AG08395 (cell line): ENCODE data around the gene AP3M1.
"Not testable (repeated sequence)": the region's sequence is repeated elsewhere in the genome, so short reads cannot be mapped to it uniquely, and the experiment has no call there.

Source experiments
- DNase-seq: peaks from one replicate; pipeline ENCODE4 v3.0.0; 2012; ENCODE audit warnings: mixed read lengths, low spot score

Gene AP3M1

DNA sequence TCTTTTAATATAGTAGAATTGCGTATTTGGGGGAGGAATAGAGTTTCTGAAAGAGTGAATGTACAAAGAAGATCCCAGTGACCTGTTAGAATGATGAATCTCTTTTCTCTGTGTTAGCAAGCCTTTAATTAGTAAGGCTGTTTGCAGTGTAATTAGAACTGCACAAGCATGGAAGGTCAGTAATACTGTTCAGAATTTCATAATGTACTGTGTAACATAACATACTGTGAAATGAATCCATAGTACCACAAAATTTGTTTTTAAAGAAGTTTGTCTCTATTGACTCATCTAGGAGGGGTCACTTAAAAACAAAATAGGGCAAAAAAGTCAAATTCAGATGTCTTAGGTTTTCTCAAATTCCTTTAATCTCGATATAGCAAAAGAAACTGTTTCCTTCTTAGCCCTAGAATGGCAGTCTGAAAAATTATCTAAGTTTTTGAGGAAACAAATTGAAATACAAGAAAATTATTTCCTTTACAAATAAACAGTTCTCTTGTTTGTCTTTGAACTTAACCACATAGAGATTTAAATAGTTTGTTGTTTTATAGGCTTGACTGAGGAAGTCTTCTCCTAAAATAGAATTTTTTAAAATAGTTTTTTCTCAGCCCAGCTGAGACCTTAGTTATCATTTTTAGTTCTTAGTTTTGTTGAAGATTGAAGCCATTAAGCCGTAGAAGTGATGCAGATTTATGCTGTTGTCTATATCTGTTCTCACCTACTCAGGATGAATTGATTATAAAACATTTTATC, 12.9 kb upstream of the AP3M1 start:
- DNase-seq, result no peak

DNA sequence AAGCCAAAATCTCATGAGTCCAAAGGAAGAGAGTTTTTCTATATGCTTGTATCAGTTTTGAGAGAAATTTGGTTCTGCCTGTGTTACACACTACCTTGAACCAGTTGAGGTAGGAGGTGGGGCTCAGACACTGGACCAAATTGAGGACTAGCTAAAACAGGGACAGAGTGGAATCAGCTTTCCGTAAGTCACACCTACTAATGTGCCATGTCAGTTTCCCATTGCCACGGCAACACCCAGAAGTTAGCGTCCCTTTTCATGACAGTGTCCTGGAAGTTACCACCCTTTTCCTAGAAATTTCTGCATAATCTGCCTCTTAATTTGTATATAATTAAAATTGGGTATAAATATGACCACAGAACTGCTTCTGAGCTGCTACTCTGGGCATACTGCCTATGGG, 9.4 kb upstream of the AP3M1 start:
- no peak for DNase-seq

DNA sequence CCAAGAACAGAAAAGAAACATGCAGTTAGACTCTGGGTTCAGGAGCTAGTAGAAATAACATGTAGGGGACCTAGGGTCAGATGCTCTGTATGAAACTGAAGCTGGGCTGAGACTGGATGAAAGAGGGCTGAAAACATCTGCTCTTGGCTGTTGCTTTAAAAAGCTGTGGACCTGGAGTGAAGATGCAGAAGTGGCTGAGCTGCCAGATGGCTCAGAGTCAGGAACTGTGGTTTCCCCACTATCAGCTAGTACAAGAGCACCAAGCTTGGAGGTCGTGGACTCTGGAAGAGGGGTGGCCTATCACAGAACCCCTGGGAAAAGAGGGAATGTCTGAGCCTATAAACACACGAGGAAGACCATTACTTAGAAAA, 6.3 kb upstream of the AP3M1 start:
- DNase-seq, result no peak

DNA sequence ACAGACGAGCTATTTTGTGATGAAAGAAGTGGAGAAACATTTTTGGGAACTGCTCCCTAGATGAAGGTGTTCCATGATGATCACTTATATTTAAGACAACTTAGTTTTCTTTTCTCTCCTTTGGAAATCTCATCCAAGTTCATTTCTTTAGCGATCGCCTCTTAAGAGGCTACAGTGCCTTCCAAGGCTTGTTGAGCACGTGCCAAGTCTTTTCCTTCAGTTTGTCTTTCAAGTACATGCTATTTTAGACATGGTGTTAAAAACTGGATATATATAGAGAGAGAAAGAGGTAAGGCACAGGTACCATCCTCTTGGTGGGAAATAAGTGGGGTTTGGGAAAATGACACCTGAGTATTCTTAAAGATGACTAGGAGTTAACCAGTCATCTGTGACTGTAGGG, 3.0 kb upstream of the AP3M1 start:
- DNase-seq, result no peak

DNA sequence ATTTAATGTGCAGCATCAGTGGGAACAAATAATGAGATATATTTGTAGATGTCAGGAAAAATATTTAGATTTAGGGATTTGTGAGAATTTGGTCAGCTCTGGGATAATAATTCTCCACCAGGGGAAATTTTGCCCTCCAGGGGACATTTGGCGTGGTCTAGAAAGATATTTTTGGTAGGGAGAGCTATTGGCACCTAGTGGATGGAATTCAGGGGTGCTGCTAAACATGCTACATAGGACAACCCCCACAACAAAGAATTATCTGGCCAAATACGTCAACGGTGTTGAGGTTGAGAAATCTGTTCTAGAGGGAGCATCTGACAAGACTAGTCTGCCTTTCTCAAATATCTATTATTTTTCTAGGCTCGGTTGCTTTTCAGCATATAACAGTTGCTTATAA, 2.5 kb upstream of the AP3M1 start:
- DNase-seq, result no peak

DNA sequence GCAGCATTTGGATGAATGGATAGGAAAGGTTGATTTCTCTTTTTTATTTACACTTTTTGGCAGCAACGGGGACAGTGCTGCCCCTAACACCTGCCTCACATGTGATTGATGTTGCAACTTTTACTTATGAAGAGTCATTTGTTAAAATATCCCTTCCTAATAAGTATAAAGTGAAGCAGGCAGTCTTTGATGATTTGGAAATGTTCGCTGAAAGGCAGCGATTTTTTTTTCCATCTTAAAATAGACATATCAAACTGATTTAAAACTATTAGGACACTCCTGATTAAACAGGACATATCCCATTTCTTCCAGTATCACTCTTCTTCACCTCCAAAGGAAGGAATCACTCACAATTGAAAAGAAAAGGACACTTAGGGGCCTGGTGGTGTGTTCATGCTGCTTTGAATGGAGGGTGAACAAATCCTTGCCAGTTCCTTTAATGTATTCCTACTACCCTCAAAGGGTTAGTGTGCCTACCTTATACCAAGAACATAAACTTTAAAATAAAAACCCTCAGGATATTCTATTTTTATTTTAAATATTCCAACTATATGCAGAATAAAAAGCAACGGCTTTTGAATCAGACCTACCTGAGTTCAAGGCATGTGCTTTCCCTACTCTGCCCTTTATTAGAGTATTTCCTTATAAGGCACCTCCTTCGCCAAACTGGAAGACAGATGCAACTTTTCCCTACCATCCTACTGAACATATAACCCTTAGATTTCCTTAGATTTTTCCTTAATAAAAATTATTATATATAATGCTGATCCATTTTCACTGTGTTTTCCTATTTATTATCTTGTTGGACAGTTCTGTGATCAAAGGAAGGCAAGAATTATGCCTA, 1.5 kb upstream of the AP3M1 start:
- DNase-seq, result no peak

DNA sequence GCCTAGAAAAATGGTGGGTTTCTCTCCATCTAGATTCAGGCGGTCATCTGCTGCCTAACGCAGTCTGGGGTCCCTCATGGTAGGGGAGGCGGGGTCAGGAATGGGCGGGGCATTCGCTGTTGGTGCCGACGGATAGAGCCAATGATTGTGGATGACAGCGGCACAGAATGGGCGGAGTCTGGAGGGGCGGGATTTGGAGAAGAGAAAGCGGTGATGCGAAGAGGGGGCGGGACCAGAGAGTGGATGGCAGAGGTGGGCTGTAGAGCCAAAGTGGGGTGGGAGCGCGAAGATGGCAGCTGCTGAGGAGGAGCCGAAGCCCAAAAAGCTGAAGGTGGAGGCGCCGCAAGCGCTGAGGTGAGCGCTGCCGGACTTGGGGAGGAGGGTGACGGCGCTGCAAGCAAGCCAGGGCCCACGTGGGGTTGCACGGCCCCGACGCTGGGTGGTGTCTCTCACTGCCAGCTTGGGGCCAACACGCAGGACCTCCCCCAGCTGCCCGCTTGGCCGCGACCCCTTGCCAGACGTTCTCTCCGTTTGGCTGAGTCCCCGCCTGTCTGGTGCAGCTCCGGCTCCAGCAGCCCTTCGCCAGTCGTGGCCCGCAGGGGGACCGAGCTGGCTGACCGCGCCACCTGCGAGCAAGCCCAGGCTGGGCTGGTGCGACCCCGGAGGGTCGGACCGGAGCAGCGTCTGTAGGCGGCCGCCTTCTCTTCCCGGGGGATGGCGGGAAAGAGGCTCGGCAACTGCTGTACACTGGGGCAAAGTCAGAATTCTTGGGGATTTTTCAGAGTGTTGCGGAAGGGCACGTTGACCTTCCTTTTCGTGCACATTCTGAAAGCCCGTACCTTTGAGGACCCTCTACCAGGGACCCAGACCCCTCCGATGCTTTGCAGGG, 606 bp upstream of the AP3M1 start, which contains the start of gene ADK:
Gene ADK (plus strand): TSS at position 232 of the 889 bp plus-strand sequence. CDS start 58 bp downstream, at position 290.
- peak; percentile 100 for DNase-seq

DNA sequence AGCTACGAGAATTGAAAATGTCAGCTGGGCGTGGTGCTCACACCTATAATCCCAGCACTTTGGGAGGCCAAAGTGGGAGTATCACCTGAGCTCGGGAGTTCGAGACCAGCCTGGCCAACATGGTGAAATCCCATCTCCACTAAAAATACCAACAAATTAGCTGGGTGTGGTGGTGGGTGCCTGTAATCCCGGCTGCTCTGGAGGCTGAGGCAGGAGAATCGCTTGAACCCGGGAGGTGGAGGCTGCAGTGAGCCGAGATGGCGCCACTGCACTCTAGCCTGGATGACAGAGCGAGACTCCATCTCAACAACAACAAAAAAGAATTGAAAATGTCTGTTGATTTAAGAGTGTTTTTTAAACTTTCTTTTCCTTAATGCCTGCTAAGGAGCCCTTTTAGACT, 3.6 kb downstream of the AP3M1 start:
- not testable (repeated sequence) for DNase-seq

DNA sequence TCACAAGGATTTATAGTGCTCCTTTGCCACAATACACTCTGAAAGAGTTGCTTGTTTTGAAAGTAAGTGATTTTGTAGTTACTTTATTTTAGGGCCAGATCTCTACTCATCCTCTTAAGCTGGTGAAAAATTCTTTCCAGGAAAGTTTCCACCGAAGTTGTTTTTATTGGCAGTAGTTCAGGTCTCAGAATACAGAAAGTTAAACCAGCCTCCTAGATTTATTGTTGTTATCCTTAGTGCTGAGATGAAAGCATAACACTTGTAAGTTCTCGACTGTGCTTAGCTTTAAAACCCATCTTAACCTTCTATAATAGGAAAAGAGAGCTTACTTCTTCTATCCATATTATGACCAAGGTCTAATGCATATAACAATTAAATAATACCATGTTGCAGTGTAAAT, 5.5 kb downstream of the AP3M1 start:
- DNase-seq, result peak; percentile 65

DNA sequence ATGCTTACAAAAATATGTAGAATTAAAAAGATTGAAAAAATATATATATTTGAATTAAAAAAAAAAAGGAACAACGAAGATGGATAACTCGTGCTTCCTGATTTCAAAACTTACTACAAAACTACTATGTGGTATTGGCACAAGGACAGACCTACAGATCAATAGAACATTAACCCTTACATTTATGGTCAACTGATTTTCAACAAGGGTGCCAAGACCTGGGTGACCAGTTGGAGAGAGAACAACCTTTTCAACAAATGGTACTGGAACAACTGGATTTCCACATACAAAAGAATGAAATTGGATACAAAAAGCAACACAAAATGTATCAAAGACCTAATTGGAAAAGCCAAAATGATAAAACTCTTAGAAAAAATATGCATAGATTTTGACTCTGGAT, 10.1 kb downstream of the AP3M1 start:
- no peak for DNase-seq

DNA sequence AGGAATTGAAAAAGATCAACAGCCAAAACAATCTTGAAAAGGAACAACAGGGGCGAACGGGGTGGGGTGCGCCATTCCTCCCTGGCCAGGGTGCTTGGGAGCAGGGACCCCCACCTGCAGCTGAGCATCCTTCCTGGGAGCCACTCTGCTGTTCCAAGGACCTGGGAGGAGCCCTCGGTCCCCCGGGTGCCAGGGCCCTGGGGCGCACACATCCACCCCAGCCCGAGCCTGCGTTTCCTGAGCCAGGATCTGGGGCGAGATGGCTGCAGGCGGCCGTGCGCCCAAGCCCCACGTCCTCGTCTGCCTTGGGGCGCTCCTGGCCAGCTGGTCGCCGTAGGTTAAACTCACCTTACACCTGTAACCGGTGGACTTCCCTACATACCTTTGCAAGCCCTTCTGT, 10.6 kb downstream of the AP3M1 start:
- no peak for DNase-seq

DNA sequence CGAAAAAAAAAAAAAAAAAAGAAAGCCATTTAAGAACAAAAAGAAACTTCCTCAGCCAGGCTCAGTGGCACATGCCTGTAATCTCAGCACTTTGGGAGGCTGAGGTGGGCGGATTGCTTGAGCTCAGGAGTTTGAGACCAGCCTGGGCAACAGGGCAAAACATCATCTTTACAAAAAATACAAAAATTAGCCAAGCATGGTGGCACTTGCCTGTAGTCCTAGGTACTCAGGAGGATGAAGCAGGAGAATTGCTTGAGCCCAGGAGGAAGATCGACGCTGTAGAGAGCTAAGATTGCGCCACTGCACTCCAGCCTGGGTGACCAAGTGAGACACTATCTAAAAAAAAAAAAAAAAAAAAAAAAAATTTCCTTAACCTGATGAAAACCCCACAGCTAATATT, 12.0 kb downstream of the AP3M1 start:
- not testable (repeated sequence) for DNase-seq

DNA sequence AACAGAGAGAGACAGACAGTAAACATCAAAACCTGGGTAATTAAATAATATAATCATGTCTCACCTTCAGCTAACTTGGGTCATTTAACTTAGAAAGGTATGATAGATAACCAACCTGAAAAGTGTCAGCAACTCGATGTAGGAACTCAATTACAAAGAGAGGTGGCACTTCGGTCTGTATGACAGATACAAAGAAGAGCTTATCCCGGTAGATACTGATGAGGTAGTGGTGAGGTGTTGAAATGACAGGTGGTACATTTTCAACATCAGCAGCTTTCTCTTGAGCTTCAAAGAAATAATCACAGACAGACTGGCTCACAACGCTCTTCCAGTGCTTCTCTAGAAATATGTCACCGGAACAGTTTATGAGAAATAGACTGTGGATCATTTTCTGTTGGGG, 12.6 kb downstream of the AP3M1 start:
- DNase-seq, result no peak

DNA sequence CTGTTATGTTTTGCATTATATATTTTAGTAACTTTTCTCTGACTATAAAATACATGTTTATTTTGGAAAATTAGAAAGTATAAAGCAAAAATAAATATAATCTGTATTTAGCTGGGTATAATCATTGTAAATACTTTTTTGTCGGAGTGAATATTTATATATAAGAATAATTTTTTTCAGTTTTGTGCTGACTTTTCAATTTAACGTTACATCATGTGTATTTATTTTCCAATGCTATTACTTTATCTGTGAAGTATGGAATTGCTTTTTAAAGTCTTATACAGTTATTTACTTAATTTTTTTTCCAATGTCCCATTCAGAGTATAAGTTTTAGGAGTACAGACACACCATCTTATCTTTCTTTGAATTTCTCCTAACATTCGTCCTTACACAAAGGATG, 15.2 kb downstream of the AP3M1 start:
- DNase-seq, result no peak

DNA sequence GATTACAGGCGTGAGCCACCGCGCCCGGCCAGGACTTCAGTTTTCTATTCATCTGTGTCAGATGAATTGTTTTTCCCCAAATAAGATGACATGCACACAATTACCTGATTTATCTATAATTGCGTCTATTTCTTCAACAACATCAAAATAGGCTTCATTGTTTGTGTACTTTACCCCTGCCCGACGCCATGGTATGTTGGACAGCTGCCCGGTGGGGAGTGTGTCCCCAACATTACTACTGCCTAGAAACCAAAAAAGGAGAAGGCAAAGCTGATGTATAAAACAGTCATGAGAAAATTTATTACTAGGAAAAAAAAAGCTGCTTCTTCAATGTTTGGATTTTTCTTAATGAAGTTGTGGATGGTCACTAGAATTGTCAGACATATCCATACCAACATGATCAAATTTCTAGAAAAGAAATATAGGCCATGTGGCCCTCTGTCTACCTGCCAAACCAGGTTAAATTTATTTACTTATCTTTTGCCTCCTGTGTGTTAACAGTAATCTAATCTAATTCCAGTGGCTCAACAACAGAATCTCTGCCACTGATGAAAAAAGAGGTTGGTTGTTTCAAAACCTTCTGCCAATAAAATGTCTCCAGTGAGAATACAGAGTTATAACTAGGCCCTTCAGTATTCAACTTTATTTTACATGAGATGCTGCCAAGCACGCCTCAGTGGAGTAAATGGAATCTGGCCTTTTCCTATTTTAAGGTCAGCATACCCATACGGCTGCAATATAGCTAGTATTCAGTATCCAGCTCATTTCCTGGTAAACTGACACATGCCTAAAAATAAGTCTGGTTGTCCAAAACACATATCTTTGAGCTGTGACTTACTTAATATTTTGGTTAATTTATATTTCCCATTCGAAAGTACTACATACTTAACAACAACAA, 16.5 kb downstream of the AP3M1 start:
- no peak for DNase-seq

DNA sequence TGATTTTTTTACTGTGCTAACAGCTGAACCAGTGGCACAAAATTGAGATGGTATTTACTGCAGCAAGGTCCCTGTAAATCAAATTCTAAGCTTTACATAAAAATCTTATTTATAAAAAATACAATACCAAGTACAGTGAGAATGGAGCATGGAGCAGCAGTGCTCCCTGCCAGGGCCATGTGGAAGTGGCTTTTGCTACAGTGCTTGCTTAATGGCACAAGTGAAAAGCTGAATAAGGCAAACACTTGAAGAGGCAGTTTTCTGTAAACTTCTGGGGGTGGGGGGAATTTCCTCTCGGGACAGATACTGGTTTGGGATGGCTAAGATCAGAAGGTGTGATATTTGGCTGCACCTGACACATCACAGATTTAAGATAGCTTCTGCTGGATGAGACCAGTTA, 27.5 kb downstream of the AP3M1 start:
- DNase-seq, result no peak

DNA sequence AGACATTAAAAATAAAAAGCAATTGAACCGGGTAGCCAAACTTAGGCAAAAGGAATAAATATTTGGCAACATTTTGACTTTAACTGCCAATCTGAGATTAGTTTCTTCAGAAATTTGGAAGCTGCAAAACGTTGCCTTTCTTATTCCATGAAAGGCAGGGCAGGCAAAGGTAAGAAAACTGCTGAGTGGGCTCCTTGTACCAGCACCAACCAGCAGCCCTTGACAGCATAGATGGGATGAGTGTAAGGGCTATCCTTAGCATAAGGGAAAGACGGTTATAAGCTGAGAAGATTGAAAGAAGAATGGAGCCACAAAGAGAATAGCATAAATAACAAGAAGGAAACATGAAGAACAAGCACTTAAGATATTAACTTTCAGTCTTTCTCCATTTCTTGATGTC, 28.6 kb downstream of the AP3M1 start:
- DNase-seq, result no peak

DNA sequence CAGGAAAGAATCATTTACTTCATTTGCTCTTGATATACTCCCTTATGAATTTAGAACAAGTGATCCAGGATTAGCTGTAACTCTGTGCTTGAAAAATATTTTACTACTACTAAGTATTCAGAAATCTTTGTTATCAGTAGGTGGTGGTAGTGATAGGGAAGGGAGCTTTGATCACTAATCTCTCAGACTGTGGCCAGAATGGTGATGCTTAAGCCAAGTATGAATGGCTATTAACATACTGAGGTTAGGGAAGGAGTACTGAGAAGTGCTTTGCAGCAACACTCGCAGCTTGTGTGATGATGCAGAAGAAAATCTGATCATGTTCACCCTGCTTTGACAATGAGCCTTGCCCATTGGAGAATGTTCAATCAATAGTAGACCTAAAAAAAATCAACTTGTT, 29.3 kb downstream of the AP3M1 start:
- DNase-seq, result no peak

DNA sequence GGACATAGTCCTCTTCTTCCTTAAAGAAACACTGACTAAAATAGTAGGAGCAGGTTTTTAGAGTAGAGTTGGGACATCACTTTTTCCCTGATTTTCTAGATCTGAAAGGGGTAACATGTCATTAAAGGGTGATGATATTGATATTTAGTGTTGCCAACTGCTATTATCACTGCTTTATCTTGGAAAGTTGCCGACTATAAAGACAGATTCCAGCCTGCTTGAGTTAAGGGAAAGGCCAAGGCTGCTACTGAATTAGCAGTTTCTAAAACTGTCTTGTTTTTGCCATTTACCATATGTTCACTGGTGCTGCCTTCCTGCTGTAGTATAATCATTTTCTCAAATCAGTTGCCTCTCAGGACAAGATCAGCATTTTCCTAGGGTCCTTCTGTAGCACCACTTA, 29.7 kb downstream of the AP3M1 start:
- DNase-seq, result no peak

DNA sequence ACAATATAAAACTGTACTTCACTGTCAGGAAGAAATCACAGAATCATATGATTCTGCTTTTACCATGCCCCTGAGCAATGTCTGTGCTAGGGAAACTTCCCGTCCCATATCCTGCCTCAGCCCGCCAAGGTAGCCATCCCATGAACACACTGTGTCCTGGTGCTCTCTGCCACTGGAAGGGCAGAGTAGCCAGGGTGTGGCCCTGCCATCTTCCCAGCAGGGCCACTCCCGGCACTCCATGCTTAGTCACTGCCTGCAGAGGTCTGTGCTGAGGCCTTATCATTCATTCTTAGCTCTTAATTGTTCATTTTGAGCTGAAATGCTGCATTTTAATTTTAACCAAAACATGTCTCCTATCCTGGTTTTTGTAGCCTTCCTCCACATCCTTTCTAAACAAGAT, 31.8 kb downstream of the AP3M1 start:
- DNase-seq, result peak; percentile 25

DNA sequence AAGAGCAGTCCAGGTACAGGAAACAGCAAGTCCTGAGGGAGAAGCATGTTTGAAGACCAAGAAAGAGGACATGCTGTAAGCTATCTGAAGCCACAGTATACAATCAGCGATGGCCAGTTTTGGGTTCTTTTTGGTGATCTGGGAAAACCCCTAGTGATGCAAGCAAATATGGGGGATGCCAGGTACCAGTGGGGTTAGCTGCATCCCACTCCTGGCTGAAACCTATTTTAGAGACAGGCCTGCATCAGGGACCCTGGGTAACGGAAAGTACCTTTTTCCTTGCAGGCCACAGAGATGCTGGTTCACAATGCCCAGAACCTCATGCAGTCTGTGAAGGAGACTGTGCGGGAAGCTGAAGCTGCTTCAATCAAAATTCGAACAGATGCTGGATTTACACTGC, 32.9 kb downstream of the AP3M1 start:
- DNase-seq, result no peak
